HepG2 (cell line): ENCODE results near the gene CAMK2D. TPM values are rescaled to one million over a fixed set of nuclear protein-coding genes. Genes with fewer than 3 reads are reported as not detected.
A peak's percentile ranks its signal among the peaks of the same experiment; 100 is the strongest.

Source experiments
- ATAC-seq: fragments of 200-7000 bp; cut with Tn5 transposase; 3 replicates; pipeline ENCODE4 v1.9.1; 2020; ENCODE audit warnings: mild to moderate bottlenecking, moderate library complexity
- BruUV-seq: library from RNA; stranded (reverse); fragments of 400-500 nt; replicated peaks from 2 replicates; lab custom pipeline; 2021; lab: Mats Ljungman, UMichigan
- CTCF ChIA-PET: fragments of 300-600 bp; formaldehyde crosslinking; extraction: SDS; loops from one replicate; lab custom pipeline; 2021; ENCODE audit warnings: low total read pairs, inconsistent platforms, low intra/inter-chr PET ratio; lab: Yijun Ruan, JAX
- POLR2A ChIA-PET: fragments of 350-600 bp; sonication (Branson Sonifier 250); formaldehyde crosslinking; loops from one replicate; lab custom pipeline; 2020; ENCODE audit warnings: antibody characterized with exemption, inconsistent platforms; lab: Yijun Ruan, JAX
- DNase-seq: peaks from one replicate; pipeline ENCODE4 v3.0.0-alpha.2; 2015; ENCODE audit warnings: low spot score
- FAIRE-seq: peaks from 3 replicates; lab custom pipeline; 2011; peaks lifted over from hg19 to GRCh38; lab: Jason Lieb, UNC
- H2AFZ ChIP-seq: one replicate; pipeline ENCODE4 v1.6.1; 2011; ENCODE audit warnings: low read length, inconsistent platforms
- H3K27ac ChIP-seq: fragments of 300-600 bp; 3 replicates; pipeline ENCODE4 v1.8.0; 2011; ENCODE audit warnings: mixed run types, mild to moderate bottlenecking, mixed read lengths, low read length, inconsistent platforms; ENCODE audit not compliant: insufficient read depth; ENCODE audit errors: extremely low read length
- H3K27me3 ChIP-seq, 2 experiments: fragments of 200-600 bp in 1 of 2; 2 replicates in 1 of 2; 3 replicates in 1 of 2; pipeline versions ENCODE4 v1.6.0 to v1.8.0; 2011; ENCODE audit warnings: low read length in 2 of 2, mild to moderate bottlenecking in 2 of 2, moderate library complexity in 2 of 2, inconsistent platforms in 1 of 2; ENCODE audit not compliant: insufficient read depth in 2 of 2, control insufficient read depth in 1 of 2
- H3K36me3 ChIP-seq, 2 experiments: fragments of 200-600 bp in 1 of 2; replicated peaks in 1 of 2; 2 replicates in 1 of 2; 3 replicates in 1 of 2; pipeline versions ENCODE4 v1.5.1 to v1.8.0; 2011; ENCODE audit warnings: low read length in 2 of 2, inconsistent platforms in 1 of 2; ENCODE audit not compliant: insufficient read depth in 2 of 2, control insufficient read depth in 1 of 2
- H3K4me1 ChIP-seq: 2 replicates; pipeline ENCODE4 v1.5.1; 2012; ENCODE audit warnings: low read length, inconsistent platforms; ENCODE audit not compliant: insufficient read depth
- H3K4me2 ChIP-seq: 2 replicates; pipeline ENCODE4 v1.6.0; 2011; ENCODE audit warnings: low read depth, low read length, inconsistent platforms
- H3K4me3 ChIP-seq, 3 experiments: fragments of 200-600 bp in 1 of 3; sonication (generic), shearing (Covaris generic) in 1 of 3; replicated peaks in 1 of 3; 2 replicates each; pipeline ENCODE4 v1.5.1; 2011 to 2016; ENCODE audit warnings: low read length in 3 of 3, inconsistent platforms in 2 of 3, low read depth in 2 of 3, mild to moderate bottlenecking in 2 of 3, control low read depth in 1 of 3, mixed read lengths in 1 of 3; ENCODE audit not compliant: insufficient read depth in 1 of 3
- H3K79me2 ChIP-seq: one replicate; pipeline ENCODE4 v1.6.1; 2011; ENCODE audit warnings: low read length, inconsistent platforms; ENCODE audit not compliant: insufficient read depth
- H3K9ac ChIP-seq: 2 replicates; pipeline ENCODE4 v1.6.0; 2011; ENCODE audit warnings: mild to moderate bottlenecking, low read depth, low read length, inconsistent platforms; ENCODE audit not compliant: insufficient read depth
- H3K9me3 ChIP-seq: 2 replicates; pipeline ENCODE4 v1.5.1; 2012; ENCODE audit warnings: mild to moderate bottlenecking, low read length
- H4K20me1 ChIP-seq: 2 replicates; pipeline ENCODE4 v1.6.0; 2011; ENCODE audit warnings: inconsistent platforms, mild to moderate bottlenecking, low read length, moderate library complexity; ENCODE audit not compliant: insufficient read depth
- CBX5 ChIP-seq: sonication (generic); formaldehyde crosslinking; IDR thresholded peaks from 2 replicates; pipeline ENCODE4 v1.4.0; 2020; ENCODE audit warnings: missing genetic modification reagents, borderline replicate concordance
- STAG1 ChIP-seq: sonication (generic); formaldehyde crosslinking; IDR thresholded peaks from 2 replicates; pipeline ENCODE4 v1.4.0; 2020; ENCODE audit warnings: missing genetic modification reagents
- TP53 ChIP-seq: sonication (generic); formaldehyde crosslinking; conservative IDR thresholded peaks from 2 replicates; pipeline ENCODE4 v1.4.0; 2020; ENCODE audit warnings: missing genetic modification reagents
- ZFX ChIP-seq: sonication (generic); formaldehyde crosslinking; IDR thresholded peaks from 2 replicates; pipeline ENCODE4 v1.4.0; 2020; ENCODE audit warnings: mild to moderate bottlenecking, low read depth, missing genetic modification reagents, moderate library complexity
- ZNF572 ChIP-seq: sonication (generic); formaldehyde crosslinking; IDR thresholded peaks from 2 replicates; pipeline ENCODE4 v1.5.1; 2020; ENCODE audit warnings: mild to moderate bottlenecking, missing genetic modification reagents
- WGBS: methylation state at CpG from one replicate; pipeline ENCODE4 v1.1.6; 2017; ENCODE audit warnings: low lambda C conversion rate; 5-methylcytosine and 5-hydroxymethylcytosine counted together
- in situ Hi-C: cut with HindIII; loops from 2 replicates; pipeline ENCODE4 v1.10.0; 2017; ENCODE audit warnings: low pct_unique_long_range_greater_than_20kb; ENCODE audit not compliant: extremely low pct_ligation_motif_present
- intact Hi-C: fragments of 100-400 bp; cut with micrococcal nuclease; formaldehyde crosslinking; loops from one replicate; pipeline ENCODE4 v1.10.0; 2022; ENCODE audit not compliant: unreplicated experiment
- polyA plus RNA-seq, 8 experiments: library from polyadenylated mRNA; depleted of rRNA in 3 of 8; stranded (reverse) in 7 of 8; unstranded in 1 of 8; fragments of >200 nt; fragmentation: Illumina TruSeq in 4 of 8; extraction: Trizol in 4 of 8; gene quantifications; 2 replicates each; pipeline versions ENCODE4 v1.2.1 to v1.2.3, GENCODE V29; 2011 to 2016; ENCODE audit warnings: low read depth in 4 of 8, missing spikeins in 1 of 8, mixed read lengths in 1 of 8; ENCODE audit not compliant: insufficient read depth in 1 of 8
- total RNA-seq, 5 experiments: library from RNA; depleted of rRNA; stranded (reverse); fragments of >200 nt; fragmentation: Illumina TruSeq; extraction: Trizol; gene quantifications; 2 replicates each; pipeline ENCODE4 v1.2.3, GENCODE V29; 2016; ENCODE audit warnings: low read depth in 1 of 5

Gene CAMK2D
- total and polyA plus RNA-seq, 2 of the 13 experiments (the other 11 are each of a cell fraction or from before 2014, with no cell fraction given): 18.0 to 65.4 TPM

GRCh38 chr4:113561092-113561491 is 200.4 kb downstream of the CAMK2D start:
- no peak for ATAC-seq
- no TSS peak for BruUV-seq
- H3K36me3 ChIP-seq: no peaks in the 10 kb centered on the region; a peak in 1 of 5 replicates
- no peak for DNase-seq
- ChIA-PET POLR2A (no interaction called here), CTCF (no interaction called here)
- FAIRE-seq: no peak
- H2AFZ ChIP-seq: no peak overlapping the region
- H3K27me3 ChIP-seq: no peaks in the 10 kb centered on the region
- TF ChIP-seq TP53 (CRISPR knock-in tag) (peak; percentile 92), ZNF572 (CRISPR knock-in tag) (no peak)
- no peak overlapping the region for H3K4me3 ChIP-seq
- no peaks in the 10 kb centered on the region for H3K4me1 ChIP-seq
- intact Hi-C loops: no loop called here
- no peak overlapping the region for H3K4me2 ChIP-seq
- H3K9ac ChIP-seq: no peak overlapping the region
- no peaks in the 10 kb centered on the region for H3K79me2 ChIP-seq
- peak overlapping the region; percentile 27 for H3K27ac ChIP-seq
- WGBS: 98% methylated on average over 2 of the region's 2 CpGs
- H4K20me1 ChIP-seq: no peaks in the 10 kb centered on the region
- in situ Hi-C loops: no loop called here
- H3K9me3 ChIP-seq: no peaks in the 10 kb centered on the region

GRCh38 chr4:113560579-113560978 is 201.0 kb downstream of the CAMK2D start:
- Histone ChIP-seq H3K9me3 (no peaks in the 10 kb centered on the region), H3K4me2 (no peak overlapping the region)
- no peak for TF ChIP-seq CBX5 (CRISPR knock-in tag)
- TF ChIP-seq STAG1: 0 out of 2 replicates have a peak, but pooled peaks have one; percentile 12
- no peak for TF ChIP-seq ZFX
- TF ChIP-seq, all 625 proteins: peak for 1
- no peak for ATAC-seq
- no peak for DNase-seq
- no peaks in the 10 kb centered on the region for H3K79me2 ChIP-seq
- FAIRE-seq: no peak
- ChIA-PET CTCF (no interaction called here), POLR2A (no interaction called here)
- BruUV-seq: no TSS peak
- H2AFZ ChIP-seq: no peak overlapping the region
- H3K9ac ChIP-seq: no peak overlapping the region
- H3K4me3 ChIP-seq: no peak overlapping the region
- in situ Hi-C loops: no loop called here
- no peaks in the 10 kb centered on the region for H4K20me1 ChIP-seq
- H3K4me1 ChIP-seq: no peaks in the 10 kb centered on the region
- H3K27me3 ChIP-seq: no peaks in the 10 kb centered on the region
- H3K36me3 ChIP-seq: no peaks in the 10 kb centered on the region; a peak in 1 of 5 replicates
- peak overlapping the region; percentile 27 for H3K27ac ChIP-seq
- intact Hi-C loops: no loop called here
